Effector memory CD8-positive, alpha-beta T cell (primary cell): Measurements from ENCODE around the gene HUS1B.

Experiments used
- ATAC-seq: fragments of 150-1000 bp; cut with Tn5 transposase; replicated peaks from 2 replicates; pipeline ENCODE4 v1.10.0; 2021; ENCODE audit warnings: mild to moderate bottlenecking, moderate library complexity
- DNase-seq, 3 experiments: peaks; one replicate each; pipeline ENCODE4 v3.0.0; 2021
- H3K27ac Mint-ChIP-seq, 2 donors: one replicate each; pipeline ENCODE4 v1.8.0; 2022; ENCODE audit warnings: mild to moderate bottlenecking in 2 of 2, mixed read lengths in 2 of 2, moderate library complexity in 2 of 2
- H3K27me3 Mint-ChIP-seq, 2 donors: one replicate each; pipeline ENCODE4 v1.8.0; 2022; ENCODE audit warnings: mixed read lengths in 2 of 2
- H3K36me3 Mint-ChIP-seq: one replicate; pipeline ENCODE4 v1.8.0; 2022; ENCODE audit warnings: mild to moderate bottlenecking, moderate library complexity, mixed read lengths; ENCODE audit not compliant: insufficient read depth
- H3K4me1 Mint-ChIP-seq, 2 donors: one replicate each; pipeline ENCODE4 v1.8.0; 2022; ENCODE audit warnings: low read depth in 2 of 2, mixed read lengths in 2 of 2
- H3K4me3 Mint-ChIP-seq, 2 donors: one replicate each; pipeline ENCODE4 v1.8.0; 2022; ENCODE audit warnings: mild to moderate bottlenecking in 2 of 2, mixed read lengths in 2 of 2, moderate library complexity in 2 of 2
- H3K9me3 Mint-ChIP-seq, 2 donors: one replicate each; pipeline ENCODE4 v1.8.0; 2022; ENCODE audit warnings: mixed read lengths in 2 of 2

Gene HUS1B

DNA sequence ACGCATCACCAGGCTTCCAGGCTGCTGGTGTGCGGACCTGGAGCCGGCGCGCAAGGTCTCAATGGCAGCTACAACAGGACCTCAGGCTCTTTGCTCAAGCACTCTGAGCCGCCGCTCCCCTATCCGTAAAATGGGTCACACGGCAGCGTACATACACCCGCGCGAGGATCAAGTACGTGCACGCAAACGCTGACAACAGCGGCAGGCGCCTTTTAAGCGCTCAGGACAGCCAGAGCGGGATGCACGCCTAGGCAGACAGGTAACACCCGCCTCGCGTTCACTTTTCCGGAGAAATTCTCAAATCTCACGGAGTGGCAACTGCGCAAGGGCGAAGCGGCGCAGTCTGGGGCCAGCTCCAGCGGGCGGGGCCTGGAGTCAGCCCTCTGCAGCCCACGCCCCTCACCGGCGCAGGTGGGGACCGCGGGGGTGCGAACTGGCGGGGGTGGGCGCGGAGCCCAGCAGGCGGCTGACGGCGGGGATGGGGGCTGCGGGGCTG lies 35.5 kb upstream of the HUS1B start:
- H3K4me1 Mint-ChIP-seq, result peaks cover 23 to 32% of the 10 kb centered on the region in 2 donors
- H3K9me3 Mint-ChIP-seq, result no peaks in the 10 kb centered on the region
- peaks cover 2% of the 10 kb centered on the region for H3K36me3 Mint-ChIP-seq
- DNase-seq (peak; percentile 68 to 70 (median 68)), ATAC-seq (peak; percentile 84)
- H3K4me3 Mint-ChIP-seq, result peak overlapping the region; percentile 95
- no peaks in the 10 kb centered on the region for H3K27me3 Mint-ChIP-seq
- H3K27ac Mint-ChIP-seq, result peak overlapping the region; percentile 79 to 92

DNA sequence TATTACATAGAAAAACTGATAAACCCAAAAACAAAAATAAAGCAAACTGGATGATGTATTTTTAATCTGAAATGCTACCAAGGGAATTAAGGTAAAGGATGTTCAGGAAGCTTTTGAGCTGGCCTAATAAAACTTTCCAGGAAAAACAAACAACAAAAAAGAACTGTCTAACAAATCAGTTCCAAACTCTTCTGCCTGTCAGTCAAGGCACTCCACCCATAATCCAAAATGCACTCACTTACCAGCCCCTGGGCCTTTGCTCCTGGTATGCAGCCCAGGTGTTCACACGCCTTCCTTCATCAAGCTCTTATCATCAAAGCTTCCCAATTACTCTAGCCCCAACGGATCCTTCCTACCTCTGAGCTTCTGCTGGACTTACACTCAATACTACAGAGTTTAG lies 32.3 kb upstream of the HUS1B start:
- Mint-ChIP-seq H3K4me3 (peak overlapping the region in 1 of 2 donors; percentile 33), H3K27me3 (no peaks in the 10 kb centered on the region), H3K9me3 (no peaks in the 10 kb centered on the region), H3K36me3 (peaks cover 8% of the 10 kb centered on the region), H3K4me1 (peaks cover 37% of the 10 kb centered on the region in 2 donors), H3K27ac (no peak overlapping the region)
- DNase-seq (no peak), ATAC-seq (no peak)

DNA sequence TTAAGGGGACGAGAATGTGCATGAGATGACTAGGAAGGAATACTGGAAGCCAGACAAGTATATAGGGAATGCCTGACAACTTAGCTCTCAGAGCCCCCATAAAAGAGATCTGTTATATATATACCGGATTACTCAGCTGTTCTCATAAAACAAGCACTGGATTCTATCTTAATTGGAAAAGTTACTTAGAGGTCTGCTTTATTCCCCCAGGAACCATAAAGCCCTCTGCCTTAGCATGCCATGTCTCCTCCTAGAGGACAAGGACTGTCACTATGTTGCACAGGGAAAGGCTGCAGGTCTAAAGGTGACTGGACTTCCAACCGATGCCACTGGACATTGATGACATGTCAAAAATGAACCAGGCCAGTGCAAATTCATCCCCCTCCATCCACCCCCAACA lies 29.6 kb upstream of the HUS1B start:
- ATAC-seq, result no peak
- peaks cover 40 to 44% of the 10 kb centered on the region in 2 donors for H3K4me1 Mint-ChIP-seq

DNA sequence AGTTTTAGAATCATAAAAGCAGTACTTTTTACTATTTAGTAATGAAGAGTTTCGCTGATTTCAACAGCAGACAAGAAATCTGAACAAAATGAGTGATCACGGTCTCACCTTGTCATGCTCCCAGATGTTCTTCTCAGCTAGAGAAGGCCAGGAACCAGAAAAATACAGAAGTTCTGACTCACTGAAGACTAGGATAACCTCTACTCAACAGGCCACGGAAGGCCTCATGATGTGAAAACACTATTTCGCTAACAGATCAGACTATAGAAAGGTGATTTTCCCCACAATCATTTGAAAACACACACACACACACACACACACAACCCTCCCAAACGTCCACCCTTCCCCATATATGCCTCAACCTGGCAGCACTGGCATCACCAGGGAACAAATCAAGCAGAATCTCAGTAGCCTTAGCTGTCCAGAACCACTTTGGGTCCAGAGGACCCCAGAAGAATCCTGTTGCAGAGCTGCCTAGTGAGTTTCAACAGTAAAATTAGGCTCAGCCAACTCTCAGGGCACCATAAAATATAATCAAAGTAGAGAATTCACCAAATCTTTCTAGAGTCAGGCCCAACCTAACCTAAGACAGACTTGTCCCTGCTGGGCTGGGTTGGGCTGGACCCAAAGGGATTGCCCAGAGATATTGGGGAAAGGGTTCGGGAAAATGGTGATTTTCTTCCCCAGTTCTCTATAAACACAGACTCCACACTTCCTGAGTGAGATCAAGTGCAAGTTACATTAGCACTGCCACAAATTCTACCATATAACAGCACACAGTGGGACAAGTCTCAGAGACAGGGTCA lies 28.1 kb upstream of the HUS1B start:
- peaks cover 44 to 47% of the 10 kb centered on the region in 2 donors for H3K4me1 Mint-ChIP-seq
- DNase-seq (no peak), ATAC-seq (no peak)
- peak overlapping the region; percentile 52 to 65 for H3K4me3 Mint-ChIP-seq
- peak overlapping the region; percentile 84 to 85 for H3K27ac Mint-ChIP-seq
- H3K9me3 Mint-ChIP-seq, result no peaks in the 10 kb centered on the region
- H3K36me3 Mint-ChIP-seq, result peaks cover 5% of the 10 kb centered on the region
- no peaks in the 10 kb centered on the region for H3K27me3 Mint-ChIP-seq

More for the DNA sequence above, 29.6 kb upstream of the HUS1B start:
- no peak overlapping the region for H3K4me3 Mint-ChIP-seq
- H3K36me3 Mint-ChIP-seq, result peaks cover 5% of the 10 kb centered on the region
- no peaks in the 10 kb centered on the region for H3K27me3 Mint-ChIP-seq
- DNase-seq, result no peak
- no peak overlapping the region for H3K27ac Mint-ChIP-seq
- no peaks in the 10 kb centered on the region for H3K9me3 Mint-ChIP-seq

- Mint-ChIP-seq H3K27ac (peak overlapping the region in 1 of 2 donors; percentile 77), H3K27me3 (no peaks in the 10 kb centered on the region), H3K9me3 (no peaks in the 10 kb centered on the region), H3K36me3 (peaks cover 5% of the 10 kb centered on the region), H3K4me3 (peak overlapping the region; percentile 14 to 29), H3K4me1 (peaks cover 46 to 55% of the 10 kb centered on the region in 2 donors)
- no peak for DNase-seq
- no peak for ATAC-seq
Observed at GRCh38 chr6:683742-684440, 27.0 kb upstream of the HUS1B start.

DNA sequence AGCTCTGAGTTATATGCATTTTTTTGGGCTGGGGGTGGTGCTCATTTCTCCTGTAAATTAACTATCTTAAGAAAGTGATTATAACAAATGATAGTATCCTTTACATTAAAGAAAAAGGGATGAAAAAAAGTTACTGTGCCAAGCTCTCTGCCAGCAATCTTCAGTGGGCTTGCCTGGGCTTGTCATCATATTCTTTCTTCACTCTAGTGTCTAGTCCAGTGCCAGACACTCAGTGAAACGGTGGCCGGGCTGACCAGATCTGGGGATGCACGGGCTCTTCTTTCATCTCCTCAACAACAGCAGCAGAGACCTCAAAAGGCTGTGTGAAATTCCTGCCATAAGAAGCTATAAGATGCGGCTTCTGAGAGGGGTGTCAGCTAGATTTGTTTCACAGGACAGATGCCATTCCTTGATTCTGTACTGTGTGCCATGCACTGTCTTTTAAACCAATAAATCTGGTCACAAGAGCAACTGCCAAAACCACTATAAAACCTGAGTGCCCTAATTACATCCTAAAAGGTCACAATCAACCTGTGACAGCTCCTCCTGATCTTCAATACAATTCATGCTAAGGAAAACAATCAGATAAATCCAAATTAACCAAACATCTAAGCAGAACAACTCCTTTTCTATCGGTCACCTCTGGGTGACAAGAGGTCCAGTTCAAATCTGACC lies 23.9 kb upstream of the HUS1B start:
- no peak for DNase-seq
- Mint-ChIP-seq H3K4me1 (peaks cover 49 to 57% of the 10 kb centered on the region in 2 donors), H3K27me3 (no peaks in the 10 kb centered on the region), H3K4me3 (no peak overlapping the region), H3K9me3 (no peaks in the 10 kb centered on the region), H3K27ac (peak overlapping the region; percentile 39 to 83), H3K36me3 (peaks cover 1% of the 10 kb centered on the region)
- ATAC-seq, result no peak

DNA sequence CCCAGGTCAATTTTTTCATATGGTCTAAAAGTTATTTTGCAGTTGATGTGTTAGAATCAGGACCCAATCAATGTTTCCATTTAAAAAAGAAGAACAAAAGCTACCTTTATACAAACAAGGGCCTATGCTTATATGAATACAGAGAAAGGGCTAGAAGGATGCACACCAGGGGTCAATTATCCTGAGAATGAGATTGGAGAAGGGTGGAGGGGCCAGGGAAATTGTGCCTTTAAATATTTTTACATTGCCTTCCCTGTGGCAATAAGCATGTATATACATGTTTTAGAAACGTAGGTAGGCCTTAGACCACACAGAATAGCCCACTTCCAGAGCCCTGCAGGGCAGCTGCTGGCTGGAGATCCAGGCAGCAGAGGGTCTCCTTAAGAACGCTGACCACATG lies 23.4 kb upstream of the HUS1B start:
- ATAC-seq (no peak), DNase-seq (no peak)
- no peaks in the 10 kb centered on the region for H3K27me3 Mint-ChIP-seq
- H3K36me3 Mint-ChIP-seq, result no peaks in the 10 kb centered on the region
- no peak overlapping the region for H3K27ac Mint-ChIP-seq
- no peak overlapping the region for H3K4me3 Mint-ChIP-seq
- H3K9me3 Mint-ChIP-seq, result no peaks in the 10 kb centered on the region
- peaks cover 47 to 52% of the 10 kb centered on the region in 2 donors for H3K4me1 Mint-ChIP-seq

GRCh38 chr6:679282-679681 lies 22.4 kb upstream of the HUS1B start:
- Mint-ChIP-seq H3K4me1 (peaks cover 50 to 56% of the 10 kb centered on the region in 2 donors), H3K27ac (no peak overlapping the region), H3K27me3 (no peaks in the 10 kb centered on the region), H3K36me3 (peaks cover 3% of the 10 kb centered on the region), H3K4me3 (no peak overlapping the region), H3K9me3 (no peaks in the 10 kb centered on the region)
- no peak for ATAC-seq
- no peak for DNase-seq

DNA sequence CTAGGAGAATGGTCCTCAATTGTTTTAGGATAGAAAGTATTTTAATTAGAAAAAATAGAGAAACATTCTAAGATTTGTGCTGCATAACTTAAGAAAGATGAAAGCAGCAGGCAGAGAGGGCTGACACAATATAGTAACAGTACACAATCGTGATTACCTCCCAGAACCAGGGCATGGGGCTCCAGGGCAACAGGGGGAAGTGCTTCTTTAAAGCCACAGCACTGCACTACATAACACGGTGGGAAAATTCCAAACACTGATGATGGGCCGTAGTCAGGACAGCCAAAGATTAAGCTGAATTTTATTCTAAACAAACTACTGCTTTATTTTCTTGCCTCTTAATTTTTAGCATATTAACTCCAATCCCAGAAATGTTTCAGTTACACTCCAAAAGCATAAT lies 21.6 kb upstream of the HUS1B start:
- no peak for DNase-seq
- Mint-ChIP-seq H3K4me1 (peaks cover 43 to 49% of the 10 kb centered on the region in 2 donors), H3K27me3 (no peaks in the 10 kb centered on the region), H3K27ac (no peak overlapping the region), H3K36me3 (peaks cover 3% of the 10 kb centered on the region), H3K4me3 (no peak overlapping the region), H3K9me3 (no peaks in the 10 kb centered on the region)
- no peak for ATAC-seq

- no peak overlapping the region for H3K27ac Mint-ChIP-seq
- DNase-seq (no peak), ATAC-seq (no peak)
- H3K36me3 Mint-ChIP-seq, result peaks cover 3% of the 10 kb centered on the region
- H3K4me1 Mint-ChIP-seq, result peaks cover 40 to 47% of the 10 kb centered on the region in 2 donors
- H3K9me3 Mint-ChIP-seq, result no peaks in the 10 kb centered on the region
- H3K4me3 Mint-ChIP-seq, result no peak overlapping the region
- no peaks in the 10 kb centered on the region for H3K27me3 Mint-ChIP-seq
Observed at GRCh38 chr6:677919-678318, 21.0 kb upstream of the HUS1B start.

- peaks cover 3% of the 10 kb centered on the region for H3K36me3 Mint-ChIP-seq
- H3K27me3 Mint-ChIP-seq, result no peaks in the 10 kb centered on the region
- peaks cover 22 to 33% of the 10 kb centered on the region in 2 donors for H3K4me1 Mint-ChIP-seq
- DNase-seq (no peak), ATAC-seq (no peak)
- no peaks in the 10 kb centered on the region for H3K9me3 Mint-ChIP-seq
- peak overlapping the region; percentile 15 to 29 for H3K27ac Mint-ChIP-seq
- no peak overlapping the region for H3K4me3 Mint-ChIP-seq
Observed at GRCh38 chr6:674956-675355, 18.1 kb upstream of the HUS1B start.

- Mint-ChIP-seq H3K27me3 (no peaks in the 10 kb centered on the region), H3K4me3 (no peak overlapping the region), H3K9me3 (no peaks in the 10 kb centered on the region), H3K27ac (peak overlapping the region; percentile 15 to 25), H3K36me3 (peaks cover 3% of the 10 kb centered on the region), H3K4me1 (peaks cover 20 to 33% of the 10 kb centered on the region in 2 donors)
- DNase-seq (no peak), ATAC-seq (no peak)
Observed at GRCh38 chr6:674406-674805, 17.5 kb upstream of the HUS1B start.

DNA sequence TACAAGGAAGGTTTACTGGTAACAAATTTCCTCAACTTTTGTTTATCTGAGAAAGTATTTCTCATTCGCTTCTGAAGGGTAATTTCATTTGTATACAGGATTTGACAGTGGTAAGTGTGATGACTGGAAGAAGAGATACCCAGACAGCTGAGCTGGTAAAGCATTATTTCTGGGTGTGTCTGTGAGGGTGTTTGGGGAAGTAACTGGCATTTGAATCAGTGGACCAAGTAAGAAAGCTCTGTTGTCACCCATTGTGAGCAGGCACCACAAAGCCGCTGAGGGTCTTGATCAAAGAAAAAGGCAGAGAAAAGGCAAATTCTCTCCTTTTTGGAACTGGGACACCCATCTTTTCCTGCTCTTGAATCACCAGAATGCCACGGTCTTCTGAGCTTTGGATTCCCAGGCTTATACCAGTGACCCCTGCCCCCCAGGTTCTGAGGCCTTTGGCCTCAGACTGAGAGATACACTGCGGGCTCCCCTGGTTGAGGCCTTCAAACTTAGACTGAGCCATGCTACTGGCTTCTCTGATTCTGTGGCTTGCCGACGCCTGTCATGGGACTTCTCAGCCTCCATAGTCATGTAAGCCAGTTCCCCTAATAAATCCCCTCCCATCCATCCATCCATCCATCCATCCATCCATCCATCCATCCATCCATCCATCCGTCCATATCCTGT lies 10.5 kb upstream of the HUS1B start:
- Mint-ChIP-seq H3K27me3 (no peaks in the 10 kb centered on the region), H3K27ac (peak overlapping the region in 1 of 2 donors; percentile 1), H3K9me3 (no peaks in the 10 kb centered on the region), H3K36me3 (no peaks in the 10 kb centered on the region), H3K4me3 (no peak overlapping the region), H3K4me1 (peaks cover 35 to 64% of the 10 kb centered on the region in 2 donors)
- DNase-seq (no peak), ATAC-seq (no peak)
